ENCODE measurements around the gene HDDC3. TPM values are rescaled to one million over a fixed set of nuclear protein-coding genes. Genes with fewer than 3 reads are reported as not detected.

Gene HDDC3
- total RNA-seq, 1 experiment from 2014 or later = 18.5 TPM

GRCh38 chr15:90918835-90919234 is 13.5 kb downstream of the HDDC3 start:
- ChIA-PET POLR2A (ENCODE audit: unreplicated experiment) (no interaction called here), CTCF (no interaction called here)
- no peak for DNase-seq
- Histone ChIP-seq H4K20me1 (ENCODE audit: low read length) (no peaks in the 10 kb centered on the region), H3K27me3 (ENCODE audit: low read length) (no peaks in the 10 kb centered on the region), H3K4me3 (ENCODE audit: low read length) (no peak overlapping the region), H3K9ac (ENCODE audit: low read length) (no peak overlapping the region), H3K79me2 (ENCODE audit: low read length) (no peaks in the 10 kb centered on the region), H3F3A (ENCODE audit: low read length, unreplicated experiment) (no peaks in the 10 kb centered on the region), H3K4me1 (ENCODE audit: insufficient read depth, low read length) (no peaks in the 10 kb centered on the region), H3K27ac (ENCODE audit: low read length) (no peak overlapping the region), H3K9me3 (ENCODE audit: low read length) (no peaks in the 10 kb centered on the region), H3K36me3 (ENCODE audit: low read depth, low read length) (no peaks in the 10 kb centered on the region), H3K4me2 (ENCODE audit: low read length) (no peak overlapping the region), H3K9me2 (replicated peaks; ENCODE audit: low read length) (no peaks in the 10 kb centered on the region), H2AFZ (ENCODE audit: low read length) (no peak overlapping the region)
- TF ChIP-seq EZH2 (IDR thresholded peaks at IDR 0.05; ENCODE audit: low read length, unreplicated experiment) = no peak
- TF ChIP-seq CTCF (conservative IDR thresholded peaks at IDR 0.05; ENCODE audit: low read depth, low read length) = no peak
- TF ChIP-seq EZH2phosphoT487 (IDR thresholded peaks at IDR 0.05; ENCODE audit: borderline replicate concordance, low read length) = no peak
- no peak for ATAC-seq
- intact Hi-C loops (cut with micrococcal nuclease) = no loop called here
- no TSS peak for BruUV-seq (replicated peaks)

- Histone ChIP-seq H3K9ac (ENCODE audit: low read length) (no peak overlapping the region), H3K79me2 (ENCODE audit: low read length) (no peaks in the 10 kb centered on the region), H3K4me2 (ENCODE audit: low read length) (no peak overlapping the region), H2AFZ (ENCODE audit: low read length) (no peak overlapping the region), H3K27ac (ENCODE audit: low read length) (no peak overlapping the region), H3K36me3 (ENCODE audit: low read depth, low read length) (no peaks in the 10 kb centered on the region), H3K4me1 (ENCODE audit: insufficient read depth, low read length) (no peaks in the 10 kb centered on the region), H3K9me3 (ENCODE audit: low read length) (no peaks in the 10 kb centered on the region), H3K27me3 (ENCODE audit: low read length) (no peaks in the 10 kb centered on the region), H3K9me2 (replicated peaks; ENCODE audit: low read length) (no peaks in the 10 kb centered on the region), H3F3A (ENCODE audit: low read length, unreplicated experiment) (no peaks in the 10 kb centered on the region), H3K4me3 (ENCODE audit: low read length) (no peak overlapping the region), H4K20me1 (ENCODE audit: low read length) (no peaks in the 10 kb centered on the region)
- BruUV-seq (replicated peaks) = no TSS peak
- POLR2A ChIA-PET (ENCODE audit: unreplicated experiment) = no interaction called here
- DNase-seq = no peak
- intact Hi-C loops (cut with micrococcal nuclease) = no loop called here
- TF ChIP-seq EZH2phosphoT487 (IDR thresholded peaks at IDR 0.05; ENCODE audit: borderline replicate concordance, low read length) = no peak
- no peak for TF ChIP-seq EZH2 (IDR thresholded peaks at IDR 0.05; ENCODE audit: low read length, unreplicated experiment)
- TF ChIP-seq CTCF (conservative IDR thresholded peaks at IDR 0.05; ENCODE audit: low read depth, low read length) = no peak
- ATAC-seq = no peak
- CTCF ChIA-PET = no interaction called here
These were observed 14.1 kb downstream of the HDDC3 start for GRCh38 chr15:90918034-90918788.

- CTCF ChIA-PET = no interaction called here
- no peak for TF ChIP-seq EZH2 (IDR thresholded peaks at IDR 0.05; ENCODE audit: low read length, unreplicated experiment)
- no peak for TF ChIP-seq EZH2phosphoT487 (IDR thresholded peaks at IDR 0.05; ENCODE audit: borderline replicate concordance, low read length)
- no peak for TF ChIP-seq CTCF (conservative IDR thresholded peaks at IDR 0.05; ENCODE audit: low read depth, low read length)
- intact Hi-C loops (cut with micrococcal nuclease) = no loop called here
- H3K27ac ChIP-seq (ENCODE audit: low read length) = no peak overlapping the region
- H3K27me3 ChIP-seq (ENCODE audit: low read length) = no peaks in the 10 kb centered on the region
- no peaks in the 10 kb centered on the region for H3F3A ChIP-seq (ENCODE audit: low read length, unreplicated experiment)
- no peak overlapping the region for H3K4me3 ChIP-seq (ENCODE audit: low read length)
- no peak overlapping the region for H3K9ac ChIP-seq (ENCODE audit: low read length)
- H3K36me3 ChIP-seq (ENCODE audit: low read depth, low read length) = no peaks in the 10 kb centered on the region
- H4K20me1 ChIP-seq (ENCODE audit: low read length) = no peaks in the 10 kb centered on the region
- no peak overlapping the region for H2AFZ ChIP-seq (ENCODE audit: low read length)
- POLR2A ChIA-PET (ENCODE audit: unreplicated experiment) = no interaction called here
- H3K4me1 ChIP-seq (ENCODE audit: insufficient read depth, low read length) = no peaks in the 10 kb centered on the region
- ATAC-seq = no peak
- no TSS peak for BruUV-seq (replicated peaks)
- H3K4me2 ChIP-seq (ENCODE audit: low read length) = no peak overlapping the region
- H3K9me2 ChIP-seq (replicated peaks; ENCODE audit: low read length) = no peaks in the 10 kb centered on the region
- H3K79me2 ChIP-seq (ENCODE audit: low read length) = no peaks in the 10 kb centered on the region
- no peaks in the 10 kb centered on the region for H3K9me3 ChIP-seq (ENCODE audit: low read length)
- DNase-seq = no peak
These were observed 14.8 kb downstream of the HDDC3 start for GRCh38 chr15:90917569-90917968.
